Stimulated activated CD8-positive, alpha-beta memory T cell treated with anti-CD3 and anti-CD28 coated beads, Interleukin-15, amount 100 ng/mL, for 1 hour (primary cell): ENCODE data around the gene MR1.

ENCODE experiments used
- DNase-seq: peaks from one replicate; pipeline ENCODE4 v3.0.0-alpha.2; 2020; ENCODE audit warnings: low read depth

The MR1 gene

DNA sequence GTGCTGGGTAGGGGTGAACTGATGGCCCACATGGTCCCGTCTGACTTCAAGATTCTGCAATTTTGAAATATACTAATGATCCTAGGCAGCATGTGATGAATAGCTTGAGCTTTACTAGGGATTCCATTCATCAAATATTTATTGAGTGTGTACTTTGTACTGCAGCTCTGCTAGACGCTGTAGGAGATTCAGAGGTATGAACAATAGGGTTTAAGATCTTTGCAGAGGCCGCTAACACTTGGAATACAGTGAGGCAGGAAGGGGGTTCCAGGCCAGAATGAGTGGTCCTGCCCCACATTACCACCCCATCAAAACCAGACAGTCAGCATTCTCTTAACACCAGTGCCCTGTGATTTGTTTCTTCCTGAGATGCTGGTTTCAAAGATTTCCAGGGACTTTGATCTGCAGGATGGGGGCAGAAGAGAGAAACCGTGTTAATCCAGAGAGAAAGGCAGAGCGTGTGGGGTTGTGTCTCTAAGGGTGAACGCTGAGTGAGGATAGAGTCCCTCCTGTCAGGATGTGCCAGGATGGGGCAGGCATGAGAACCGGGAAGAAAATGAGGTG is 74.6 kb downstream of the MR1 start:
- no peak for DNase-seq

DNA sequence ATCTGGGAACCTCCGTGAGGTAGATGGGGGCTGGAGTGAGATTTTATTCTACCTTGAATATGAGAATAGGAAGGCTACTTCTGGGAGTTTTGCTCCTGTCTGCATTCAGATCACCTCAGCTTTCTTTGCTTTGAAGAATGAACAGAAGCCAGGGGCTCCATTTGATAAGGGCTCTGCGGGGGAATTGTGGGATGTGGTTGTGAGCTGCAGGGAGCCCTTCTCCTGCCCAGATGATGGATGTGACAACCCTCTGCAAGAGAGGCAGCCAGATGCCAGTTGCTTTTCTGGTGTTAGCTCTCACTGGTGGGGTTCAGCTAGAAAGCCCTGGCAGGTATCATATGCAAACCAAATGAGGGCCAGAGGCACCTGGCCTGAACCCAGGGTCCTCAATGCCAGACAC is 76.2 kb downstream of the MR1 start:
- DNase-seq = no peak
